Activated CD8-positive, alpha-beta T cell treated with anti-CD3 and anti-CD28 coated beads for 36 hours (primary cell): ENCODE measurements around the gene KCNQ5. TPM values are rescaled to one million over a fixed set of nuclear protein-coding genes. Genes with fewer than 3 reads are reported as not detected.

Source experiments
- ATAC-seq: fragments of 200-7000 bp; cut with Tn5 transposase; one replicate; pipeline ENCODE4 v1.10.0; 2021; ENCODE audit warnings: mild to moderate bottlenecking, moderate library complexity
- CTCF ChIA-PET: fragments of 350-600 bp; sonication (Branson Sonifier 250); formaldehyde crosslinking; loops from one replicate; lab custom pipeline; 2021; ENCODE audit warnings: antibody characterized with exemption; lab: Charles Lee
- POLR2A ChIA-PET: fragments of 350-600 bp; sonication (Branson Sonifier 250); formaldehyde crosslinking; loops from one replicate; lab custom pipeline; 2021; ENCODE audit warnings: antibody characterized with exemption; lab: Charles Lee
- DNase-seq: peaks from one replicate; pipeline ENCODE4 v3.0.0-alpha.2; 2020
- H3K27ac Mint-ChIP-seq: one replicate; pipeline ENCODE4 v1.8.0; 2021; ENCODE audit warnings: mild to moderate bottlenecking, mixed read lengths
- H3K27me3 Mint-ChIP-seq: one replicate; pipeline ENCODE4 v1.8.0; 2021; ENCODE audit warnings: mixed read lengths
- H3K36me3 Mint-ChIP-seq: one replicate; pipeline ENCODE4 v1.8.0; 2021; ENCODE audit warnings: low read depth, mixed read lengths
- H3K4me1 Mint-ChIP-seq: one replicate; pipeline ENCODE4 v1.8.0; 2021; ENCODE audit warnings: low read depth, mixed read lengths
- H3K4me3 Mint-ChIP-seq: one replicate; pipeline ENCODE4 v1.8.0; 2021; ENCODE audit warnings: mild to moderate bottlenecking, moderate library complexity, mixed read lengths
- H3K9me3 Mint-ChIP-seq: one replicate; pipeline ENCODE4 v1.8.0; 2021; ENCODE audit warnings: mixed read lengths
- intact Hi-C: fragments of 100-400 bp; cut with micrococcal nuclease; formaldehyde crosslinking; loops from one replicate; pipeline ENCODE4 v1.10.0; 2022
- total RNA-seq, 2 experiments: library from RNA; stranded (reverse); gene quantifications; one replicate each; pipeline ENCODE4 v1.2.3, GENCODE V29; 2021
- TF ChIP-seq, protein P1 (sequence below): fragments of 200-600 bp; IDR thresholded peaks from one replicate; pipeline ENCODE4 v1.8.0; 2022; ENCODE audit warnings: antibody characterized with exemption, mild to moderate bottlenecking

The KCNQ5 gene
- total RNA-seq, 2 experiments from 2014 or later, result 14.6 to 14.9 TPM

- no peak for DNase-seq
- intact Hi-C loops, result no loop called here
- H3K4me1 Mint-ChIP-seq, result peaks cover 3% of the 10 kb centered on the region
- H3K27me3 Mint-ChIP-seq, result no peaks in the 10 kb centered on the region
- H3K27ac Mint-ChIP-seq, result no peak overlapping the region
- ChIA-PET POLR2A (no interaction called here), CTCF (no interaction called here)
- peaks cover 3% of the 10 kb centered on the region for H3K36me3 Mint-ChIP-seq
- H3K9me3 Mint-ChIP-seq, result peaks cover 5% of the 10 kb centered on the region
- no peak for ATAC-seq
- H3K4me3 Mint-ChIP-seq, result no peak overlapping the region
- TF ChIP-seq, protein P1, sequence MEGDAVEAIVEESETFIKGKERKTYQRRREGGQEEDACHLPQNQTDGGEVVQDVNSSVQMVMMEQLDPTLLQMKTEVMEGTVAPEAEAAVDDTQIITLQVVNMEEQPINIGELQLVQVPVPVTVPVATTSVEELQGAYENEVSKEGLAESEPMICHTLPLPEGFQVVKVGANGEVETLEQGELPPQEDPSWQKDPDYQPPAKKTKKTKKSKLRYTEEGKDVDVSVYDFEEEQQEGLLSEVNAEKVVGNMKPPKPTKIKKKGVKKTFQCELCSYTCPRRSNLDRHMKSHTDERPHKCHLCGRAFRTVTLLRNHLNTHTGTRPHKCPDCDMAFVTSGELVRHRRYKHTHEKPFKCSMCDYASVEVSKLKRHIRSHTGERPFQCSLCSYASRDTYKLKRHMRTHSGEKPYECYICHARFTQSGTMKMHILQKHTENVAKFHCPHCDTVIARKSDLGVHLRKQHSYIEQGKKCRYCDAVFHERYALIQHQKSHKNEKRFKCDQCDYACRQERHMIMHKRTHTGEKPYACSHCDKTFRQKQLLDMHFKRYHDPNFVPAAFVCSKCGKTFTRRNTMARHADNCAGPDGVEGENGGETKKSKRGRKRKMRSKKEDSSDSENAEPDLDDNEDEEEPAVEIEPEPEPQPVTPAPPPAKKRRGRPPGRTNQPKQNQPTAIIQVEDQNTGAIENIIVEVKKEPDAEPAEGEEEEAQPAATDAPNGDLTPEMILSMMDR, result no peak
Measured at GRCh38 chr6:72905705-72906478, 284.0 kb downstream of the KCNQ5 start.

DNA sequence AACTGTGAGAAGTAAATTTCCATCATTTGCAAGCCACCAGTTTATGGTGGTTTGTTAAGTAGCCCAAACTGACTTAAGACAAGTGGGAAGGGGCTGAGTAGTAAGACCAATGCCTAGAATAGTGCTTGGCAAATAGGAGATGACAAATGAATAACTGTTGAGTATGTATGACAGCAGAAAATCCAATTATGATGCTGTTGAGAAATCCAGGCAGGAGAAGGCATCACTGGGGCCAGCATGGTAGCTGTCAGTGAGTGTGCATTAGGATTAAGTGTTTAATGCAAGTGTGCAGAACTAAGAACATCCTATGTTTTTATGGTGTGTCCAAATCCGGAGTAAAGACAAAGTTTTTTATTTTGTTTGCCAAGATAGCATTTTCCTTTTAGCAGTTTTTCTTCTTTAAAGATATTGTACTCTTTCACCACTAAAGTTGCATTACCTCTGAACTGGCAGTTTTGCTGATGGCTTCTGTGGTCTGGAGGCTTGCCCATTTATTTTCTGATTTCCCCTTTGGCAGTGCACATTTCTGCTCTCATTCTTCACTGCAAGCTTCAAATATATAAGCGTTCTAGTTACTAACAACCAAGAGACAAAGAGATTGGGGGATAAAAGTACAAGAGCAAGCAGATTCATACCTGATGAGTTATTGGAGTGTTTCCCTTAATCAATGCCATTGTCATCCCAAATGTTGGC lies 289.7 kb downstream of the KCNQ5 start:
- no peak overlapping the region for H3K4me3 Mint-ChIP-seq
- H3K27me3 Mint-ChIP-seq, result no peaks in the 10 kb centered on the region
- TF ChIP-seq, protein P1, result no peak
- H3K36me3 Mint-ChIP-seq, result no peaks in the 10 kb centered on the region
- ATAC-seq (no peak), DNase-seq (no peak)
- no peaks in the 10 kb centered on the region for H3K9me3 Mint-ChIP-seq
- POLR2A ChIA-PET, result no interaction called here
- intact Hi-C loops, result no loop called here
- H3K27ac Mint-ChIP-seq, result no peak overlapping the region
- no peaks in the 10 kb centered on the region for H3K4me1 Mint-ChIP-seq
- CTCF ChIA-PET, result no interaction called here

DNA sequence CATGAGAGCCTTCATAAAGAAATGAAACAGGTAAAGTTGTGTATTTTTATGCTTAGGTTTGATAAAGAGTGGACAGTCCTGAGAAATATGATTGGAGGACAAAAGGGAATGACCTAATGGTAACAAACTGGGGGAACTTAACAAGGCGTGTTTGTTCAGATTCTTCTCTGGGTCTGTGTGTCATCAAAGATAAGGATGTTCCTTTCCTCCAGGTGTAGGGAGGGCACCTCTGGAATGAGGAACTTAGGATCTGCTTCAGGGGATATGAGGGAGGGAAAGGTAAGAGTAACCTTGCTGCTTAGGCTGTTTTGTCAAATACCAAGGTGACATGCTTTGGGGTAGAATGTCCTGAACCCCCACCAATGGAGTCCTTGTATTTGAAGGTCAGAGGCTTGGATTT lies 291.9 kb downstream of the KCNQ5 start:
- H3K4me3 Mint-ChIP-seq, result no peak overlapping the region
- H3K9me3 Mint-ChIP-seq, result no peaks in the 10 kb centered on the region
- CTCF ChIA-PET, result no interaction called here
- POLR2A ChIA-PET, result no interaction called here
- ATAC-seq, result no peak
- intact Hi-C loops, result no loop called here
- DNase-seq, result no peak
- H3K4me1 Mint-ChIP-seq, result no peaks in the 10 kb centered on the region
- H3K36me3 Mint-ChIP-seq, result no peaks in the 10 kb centered on the region
- H3K27ac Mint-ChIP-seq, result no peak overlapping the region
- no peaks in the 10 kb centered on the region for H3K27me3 Mint-ChIP-seq
- TF ChIP-seq, protein P1, result no peak

GRCh38 chr6:72916298-72916697 lies 294.4 kb downstream of the KCNQ5 start:
- H3K27ac Mint-ChIP-seq, result no peak overlapping the region
- POLR2A ChIA-PET, result no interaction called here
- H3K27me3 Mint-ChIP-seq, result no peaks in the 10 kb centered on the region
- ATAC-seq, result no peak
- TF ChIP-seq, protein P1, result no peak
- intact Hi-C loops, result no loop called here
- H3K4me1 Mint-ChIP-seq, result no peaks in the 10 kb centered on the region
- no peak for DNase-seq
- H3K9me3 Mint-ChIP-seq, result no peaks in the 10 kb centered on the region
- H3K4me3 Mint-ChIP-seq, result no peak overlapping the region
- CTCF ChIA-PET, result no interaction called here
- no peaks in the 10 kb centered on the region for H3K36me3 Mint-ChIP-seq

GRCh38 chr6:72916906-72917305 lies 295.0 kb downstream of the KCNQ5 start:
- no peak for DNase-seq
- ChIA-PET CTCF (no interaction called here), POLR2A (no interaction called here)
- no peaks in the 10 kb centered on the region for H3K36me3 Mint-ChIP-seq
- no peaks in the 10 kb centered on the region for H3K4me1 Mint-ChIP-seq
- no peak overlapping the region for H3K27ac Mint-ChIP-seq
- H3K4me3 Mint-ChIP-seq, result no peak overlapping the region
- no peaks in the 10 kb centered on the region for H3K9me3 Mint-ChIP-seq
- no peak for ATAC-seq
- intact Hi-C loops, result no loop called here
- H3K27me3 Mint-ChIP-seq, result no peaks in the 10 kb centered on the region
- TF ChIP-seq, protein P1, result no peak
